Calu3 (cell line): ENCODE data around the gene MISP. TPM values are rescaled to one million over a fixed set of nuclear protein-coding genes. Genes with fewer than 3 reads are reported as not detected.

Experiments
- BruUV-seq: library from RNA; stranded (reverse); fragments of 400-500 nt; replicated peaks from 2 replicates; lab custom pipeline; 2021; lab: Mats Ljungman, UMichigan
- CTCF ChIA-PET: fragments of 300-600 bp; sonication (Branson Sonifier 250); formaldehyde crosslinking; loops from one replicate; lab custom pipeline; 2022; ENCODE audit warnings: antibody characterized with exemption; lab: Charles Lee
- DNase-seq: peaks from one replicate; pipeline ENCODE4 v3.0.0; 2022
- H3K27ac Mint-ChIP-seq: one replicate; pipeline ENCODE4 v1.8.0; 2022; ENCODE audit warnings: mixed read lengths; ENCODE audit not compliant: unreplicated experiment
- H3K27me3 Mint-ChIP-seq: one replicate; pipeline ENCODE4 v1.8.0; 2022; ENCODE audit warnings: mixed read lengths; ENCODE audit not compliant: unreplicated experiment
- H3K36me3 Mint-ChIP-seq: one replicate; pipeline ENCODE4 v1.8.0; 2022; ENCODE audit warnings: mild to moderate bottlenecking, moderate library complexity, mixed read lengths; ENCODE audit not compliant: insufficient read depth, unreplicated experiment
- H3K4me1 Mint-ChIP-seq: one replicate; pipeline ENCODE4 v1.8.0; 2022; ENCODE audit warnings: mild to moderate bottlenecking, low read depth, mixed read lengths; ENCODE audit not compliant: unreplicated experiment
- H3K4me3 Mint-ChIP-seq: one replicate; pipeline ENCODE4 v1.8.0; 2022; ENCODE audit warnings: mild to moderate bottlenecking, low read depth, moderate library complexity, mixed read lengths; ENCODE audit not compliant: unreplicated experiment
- H3K9me3 Mint-ChIP-seq: one replicate; pipeline ENCODE4 v1.8.0; 2022; ENCODE audit warnings: low read depth, mixed read lengths; ENCODE audit not compliant: unreplicated experiment
- CTCF ChIP-seq: fragments of 200-600 bp; IDR thresholded peaks from one replicate; pipeline ENCODE4 v1.8.0; 2022; ENCODE audit warnings: antibody characterized with exemption; ENCODE audit not compliant: unreplicated experiment
- intact Hi-C: fragments of 100-400 bp; cut with micrococcal nuclease; formaldehyde crosslinking; loops from one replicate; pipeline ENCODE4 v1.10.0; 2022; ENCODE audit not compliant: unreplicated experiment
- total RNA-seq: library from RNA; stranded (reverse); gene quantifications from 2 replicates; pipeline ENCODE4 v1.2.3, GENCODE V29; 2022

The MISP gene
- total RNA-seq, 1 experiment from 2014 or later: 73.9 TPM

DNA sequence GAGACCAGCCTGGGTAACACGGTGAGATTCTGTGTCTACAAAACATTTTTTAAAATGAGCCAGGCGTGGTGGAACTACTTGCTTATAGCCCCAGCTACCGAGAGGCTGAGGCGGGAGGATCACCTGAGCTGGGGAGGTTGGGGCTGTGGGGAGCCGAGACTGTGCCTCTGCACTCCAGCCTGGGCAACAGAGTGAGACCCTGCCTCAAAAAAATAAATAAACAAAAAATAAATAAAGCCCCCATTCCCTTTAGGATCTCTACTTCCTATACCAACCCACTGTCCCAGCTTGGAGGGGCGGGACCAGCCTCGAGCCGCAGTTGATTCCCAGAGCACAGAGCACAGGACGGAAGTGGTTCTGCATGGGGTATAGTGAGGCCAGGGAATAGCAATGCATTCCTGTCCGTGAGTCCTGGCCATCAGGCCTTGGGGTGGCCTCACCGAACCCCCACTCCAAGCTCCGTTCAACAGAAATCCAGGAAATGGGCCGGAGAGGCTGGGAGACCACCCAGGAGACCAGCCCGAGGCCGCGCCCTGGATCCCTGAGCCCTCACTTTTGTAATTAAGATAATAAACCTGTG is 41.5 kb downstream of the MISP start:
- Mint-ChIP-seq H3K27me3 (no peaks in the 10 kb centered on the region), H3K9me3 (no peaks in the 10 kb centered on the region), H3K36me3 (peaks cover 14% of the 10 kb centered on the region), H3K27ac (no peak overlapping the region), H3K4me1 (no peaks in the 10 kb centered on the region), H3K4me3 (no peak overlapping the region)
- TF ChIP-seq CTCF: no peak
- BruUV-seq: no TSS peak
- intact Hi-C loops: no loop called here
- no peak for DNase-seq
- CTCF ChIA-PET: no interaction called here

DNA sequence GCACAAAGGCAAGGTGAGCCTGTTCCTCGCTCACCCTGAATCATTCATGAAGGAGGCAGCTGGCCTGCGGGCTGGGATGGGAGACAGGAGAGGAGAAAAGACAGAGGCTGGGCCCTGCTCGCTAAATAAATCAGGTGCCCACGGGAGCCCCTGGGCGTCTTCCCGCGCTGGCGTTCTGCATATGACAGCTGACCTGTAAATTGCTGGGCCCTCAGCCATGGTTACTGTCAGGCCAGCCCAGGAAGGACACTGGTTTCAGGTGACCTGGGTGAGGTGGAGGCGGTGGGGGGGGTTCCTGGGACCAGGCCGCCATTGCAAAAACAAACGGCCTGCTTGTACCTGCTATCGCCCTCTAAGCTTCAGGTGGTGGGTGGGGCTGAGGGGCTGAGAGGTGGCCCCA is 42.9 kb downstream of the MISP start:
- CTCF ChIA-PET: no interaction called here
- DNase-seq: no peak
- no peak overlapping the region for H3K4me3 Mint-ChIP-seq
- no peaks in the 10 kb centered on the region for H3K27me3 Mint-ChIP-seq
- no peaks in the 10 kb centered on the region for H3K4me1 Mint-ChIP-seq
- H3K9me3 Mint-ChIP-seq: no peaks in the 10 kb centered on the region
- TF ChIP-seq CTCF: no peak
- no peak overlapping the region for H3K27ac Mint-ChIP-seq
- no TSS peak for BruUV-seq
- intact Hi-C loops: no loop called here
- peaks cover 23% of the 10 kb centered on the region for H3K36me3 Mint-ChIP-seq

GRCh38 chr19:795073-795611 is 44.2 kb downstream of the MISP start:
- H3K4me3 Mint-ChIP-seq: no peak overlapping the region
- no peak for TF ChIP-seq CTCF
- BruUV-seq: no TSS peak
- CTCF ChIA-PET: no interaction called here
- peaks cover 6% of the 10 kb centered on the region for H3K4me1 Mint-ChIP-seq
- H3K9me3 Mint-ChIP-seq: no peaks in the 10 kb centered on the region
- DNase-seq: no peak
- intact Hi-C loops: no loop called here
- peaks cover 36% of the 10 kb centered on the region for H3K36me3 Mint-ChIP-seq
- no peaks in the 10 kb centered on the region for H3K27me3 Mint-ChIP-seq
- H3K27ac Mint-ChIP-seq: no peak overlapping the region

DNA sequence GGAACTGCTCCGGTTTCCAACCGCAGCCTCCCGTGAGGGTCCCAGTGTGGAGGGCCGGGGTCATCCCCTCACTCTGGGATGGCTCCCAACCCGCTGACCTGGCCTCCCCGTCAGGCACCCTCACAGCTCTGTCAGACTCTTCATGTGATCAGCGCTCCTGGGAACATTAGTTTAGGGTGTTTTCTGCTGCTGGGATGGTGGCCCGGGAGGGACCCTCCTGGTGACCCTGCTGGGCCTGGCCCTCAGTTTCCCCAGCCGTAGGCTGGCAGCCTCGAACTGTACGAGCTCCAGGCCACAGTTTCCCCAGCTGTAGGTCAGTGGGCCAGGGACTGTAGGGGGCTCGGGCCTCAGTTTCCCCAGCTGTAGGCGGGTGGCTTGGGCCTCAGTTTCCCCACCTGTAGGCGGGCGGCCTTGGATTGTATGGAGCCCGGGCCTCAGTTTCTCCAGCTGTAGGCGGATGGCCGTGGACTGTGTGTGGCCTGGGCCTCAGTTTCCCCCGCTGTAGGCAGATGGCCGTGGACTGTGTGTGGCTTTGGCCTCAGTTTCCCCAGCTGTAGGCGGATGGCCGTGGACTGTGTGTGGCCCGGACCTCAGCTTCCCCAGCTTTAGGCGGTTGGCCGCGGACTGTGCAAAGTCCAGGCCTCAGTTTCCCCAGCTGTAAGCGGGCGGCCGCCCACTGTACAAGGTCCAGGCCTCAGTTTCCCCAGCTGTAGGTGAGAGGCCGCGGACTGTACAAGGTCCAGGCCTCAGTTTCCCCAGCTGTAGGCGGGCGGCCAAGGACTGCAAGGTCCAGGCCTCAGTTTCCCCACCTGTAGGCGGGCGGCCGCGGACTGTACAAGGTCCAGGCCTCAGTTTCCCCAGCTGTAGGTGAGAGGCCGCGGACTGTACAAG is 45.0 kb downstream of the MISP start:
- intact Hi-C loops: no loop called here
- H3K9me3 Mint-ChIP-seq: no peaks in the 10 kb centered on the region
- peaks cover 10% of the 10 kb centered on the region for H3K4me1 Mint-ChIP-seq
- no peak for DNase-seq
- H3K36me3 Mint-ChIP-seq: peaks cover 43% of the 10 kb centered on the region
- peak overlapping the region; percentile 77 for H3K4me3 Mint-ChIP-seq
- no TSS peak for BruUV-seq
- no peaks in the 10 kb centered on the region for H3K27me3 Mint-ChIP-seq
- no peak for TF ChIP-seq CTCF
- no peak overlapping the region for H3K27ac Mint-ChIP-seq
- CTCF ChIA-PET: interaction anchor here (0.6 kb wide), 1 partner anchor 982 kb away, joined by 3 read pairs; no protein-coding TSS in a partner anchor
